RWPE2 (cell line): ENCODE data around the gene LIMD2.

Source experiments
- ATAC-seq: fragments of 200-7000 bp; cut with Tn5 transposase; 3 replicates; pipeline ENCODE4 v1.9.1; 2021; ENCODE audit warnings: low read depth
- DNase-seq: peaks from one replicate; pipeline ENCODE4 v3.0.0-alpha.2; 2020; ENCODE audit warnings: low spot score
- H3K27ac ChIP-seq: fragments of 450-650 bp; 2 replicates; pipeline ENCODE4 v1.5.1; 2017; ENCODE audit warnings: mild to moderate bottlenecking; ENCODE audit not compliant: poor library complexity, severe bottlenecking
- H3K27me3 ChIP-seq: fragments of 250-450 bp; sonication (Bioruptor Pico); 2 replicates; pipeline ENCODE4 v1.5.1; 2021; ENCODE audit warnings: mild to moderate bottlenecking, moderate library complexity; ENCODE audit not compliant: insufficient read depth, poor library complexity, severe bottlenecking
- H3K36me3 ChIP-seq: fragments of 250-450 bp; sonication (Bioruptor Pico); 2 replicates; pipeline ENCODE4 v1.5.1; 2020; ENCODE audit warnings: low read depth, mild to moderate bottlenecking, moderate library complexity
- H3K4me1 ChIP-seq: fragments of 250-450 bp; sonication (Bioruptor Pico); 2 replicates; pipeline ENCODE4 v1.5.1; 2021; ENCODE audit warnings: mild to moderate bottlenecking, moderate library complexity; ENCODE audit not compliant: insufficient read depth, poor library complexity, severe bottlenecking
- H3K4me3 ChIP-seq: fragments of 250-450 bp; sonication (Bioruptor Pico); 2 replicates; pipeline ENCODE4 v1.5.1; 2021; ENCODE audit warnings: mild to moderate bottlenecking, moderate library complexity; ENCODE audit not compliant: severe bottlenecking
- H3K9me3 ChIP-seq: fragments of 250-450 bp; sonication (Bioruptor Pico); 2 replicates; pipeline ENCODE4 v1.5.1; 2021; ENCODE audit warnings: mild to moderate bottlenecking, moderate library complexity; ENCODE audit not compliant: severe bottlenecking
- CTCF ChIP-seq: fragments of 450-650 bp; IDR thresholded peaks from one replicate; pipeline ENCODE4 v1.5.1; 2017; ENCODE audit warnings: mild to moderate bottlenecking, moderate library complexity; ENCODE audit not compliant: poor library complexity, severe bottlenecking

The LIMD2 gene

GRCh38 chr17:63689479-63689878, 10.4 kb downstream of the LIMD2 start:
- no peak for ATAC-seq
- Histone ChIP-seq H3K9me3 (no peaks in the 10 kb centered on the region), H3K4me3 (no peak overlapping the region), H3K27me3 (no peaks in the 10 kb centered on the region), H3K4me1 (no peaks in the 10 kb centered on the region), H3K36me3 (peaks cover 20% of the 10 kb centered on the region), H3K27ac (no peak overlapping the region)
- DNase-seq = no peak
- TF ChIP-seq CTCF = no peak

- H3K4me1 ChIP-seq = no peaks in the 10 kb centered on the region
- no peak for TF ChIP-seq CTCF
- H3K27ac ChIP-seq = no peak overlapping the region
- H3K9me3 ChIP-seq = no peaks in the 10 kb centered on the region
- no peaks in the 10 kb centered on the region for H3K27me3 ChIP-seq
- no peak for ATAC-seq
- no peak for DNase-seq
- H3K36me3 ChIP-seq = peaks cover 24% of the 10 kb centered on the region
- H3K4me3 ChIP-seq = no peak overlapping the region
Measured at GRCh38 chr17:63688396-63689020, 11.4 kb downstream of the LIMD2 start.

GRCh38 chr17:63686138-63686685, 13.7 kb downstream of the LIMD2 start:
- Histone ChIP-seq H3K27me3 (no peaks in the 10 kb centered on the region), H3K27ac (no peak overlapping the region), H3K4me1 (no peaks in the 10 kb centered on the region), H3K4me3 (no peak overlapping the region), H3K9me3 (no peaks in the 10 kb centered on the region), H3K36me3 (peaks cover 44% of the 10 kb centered on the region)
- no peak for TF ChIP-seq CTCF
- no peak for DNase-seq
- no peak for ATAC-seq

GRCh38 chr17:63685578-63685977, 14.3 kb downstream of the LIMD2 start:
- H3K9me3 ChIP-seq = no peaks in the 10 kb centered on the region
- no peaks in the 10 kb centered on the region for H3K27me3 ChIP-seq
- H3K27ac ChIP-seq = no peak overlapping the region
- ATAC-seq (no peak), DNase-seq (no peak)
- H3K36me3 ChIP-seq = peaks cover 37% of the 10 kb centered on the region
- H3K4me3 ChIP-seq = no peak overlapping the region
- no peaks in the 10 kb centered on the region for H3K4me1 ChIP-seq
- no peak for TF ChIP-seq CTCF

- no peak for ATAC-seq
- no peak overlapping the region for H3K4me3 ChIP-seq
- no peak for TF ChIP-seq CTCF
- H3K9me3 ChIP-seq = no peaks in the 10 kb centered on the region
- H3K27me3 ChIP-seq = no peaks in the 10 kb centered on the region
- peaks cover 35% of the 10 kb centered on the region for H3K36me3 ChIP-seq
- DNase-seq = no peak
- no peaks in the 10 kb centered on the region for H3K4me1 ChIP-seq
- H3K27ac ChIP-seq = no peak overlapping the region
Measured at GRCh38 chr17:63685041-63685440, 14.9 kb downstream of the LIMD2 start.
